Activated CD4-positive, alpha-beta T cell treated with anti-CD3 and anti-CD28 coated beads, Interleukin-2, amount 10 ng/mL, durations not matched to agents 24 days and 14 days (primary cell): ENCODE results near the gene FCER2. TPM values are rescaled to one million over a fixed set of nuclear protein-coding genes. Genes with fewer than 3 reads are reported as not detected.
"Not testable (repeated sequence)": the region's sequence is repeated elsewhere in the genome, so short reads cannot be mapped to it uniquely, and the experiment has no call there.

Experiments used
- DNase-seq: peaks from one replicate; pipeline ENCODE4 v3.0.0; 2022
- H3K27ac Mint-ChIP-seq: one replicate; pipeline ENCODE4 v1.8.0; 2022; ENCODE audit warnings: mild to moderate bottlenecking, mixed read lengths
- H3K27me3 Mint-ChIP-seq: one replicate; pipeline ENCODE4 v1.8.0; 2022; ENCODE audit warnings: mixed read lengths
- H3K36me3 Mint-ChIP-seq: one replicate; pipeline ENCODE4 v1.8.0; 2022; ENCODE audit warnings: low read depth, mild to moderate bottlenecking, mixed read lengths
- H3K4me1 Mint-ChIP-seq: one replicate; pipeline ENCODE4 v1.8.0; 2021; ENCODE audit warnings: mixed read lengths
- H3K4me3 Mint-ChIP-seq: one replicate; pipeline ENCODE4 v1.8.0; 2022; ENCODE audit warnings: mild to moderate bottlenecking, moderate library complexity, mixed read lengths
- H3K9me3 Mint-ChIP-seq: one replicate; pipeline ENCODE4 v1.8.0; 2021; ENCODE audit warnings: mixed read lengths
- intact Hi-C: fragments of 100-400 bp; cut with micrococcal nuclease; formaldehyde crosslinking; loops from one replicate; pipeline ENCODE4 v1.15.1; 2023
- total RNA-seq: library from RNA; stranded (reverse); gene quantifications from 2 replicates; pipeline ENCODE4 v1.2.3, GENCODE V29; 2022

FCER2 gene, protein sequence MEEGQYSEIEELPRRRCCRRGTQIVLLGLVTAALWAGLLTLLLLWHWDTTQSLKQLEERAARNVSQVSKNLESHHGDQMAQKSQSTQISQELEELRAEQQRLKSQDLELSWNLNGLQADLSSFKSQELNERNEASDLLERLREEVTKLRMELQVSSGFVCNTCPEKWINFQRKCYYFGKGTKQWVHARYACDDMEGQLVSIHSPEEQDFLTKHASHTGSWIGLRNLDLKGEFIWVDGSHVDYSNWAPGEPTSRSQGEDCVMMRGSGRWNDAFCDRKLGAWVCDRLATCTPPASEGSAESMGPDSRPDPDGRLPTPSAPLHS
- total RNA-seq = not detected in 2 replicates

DNA sequence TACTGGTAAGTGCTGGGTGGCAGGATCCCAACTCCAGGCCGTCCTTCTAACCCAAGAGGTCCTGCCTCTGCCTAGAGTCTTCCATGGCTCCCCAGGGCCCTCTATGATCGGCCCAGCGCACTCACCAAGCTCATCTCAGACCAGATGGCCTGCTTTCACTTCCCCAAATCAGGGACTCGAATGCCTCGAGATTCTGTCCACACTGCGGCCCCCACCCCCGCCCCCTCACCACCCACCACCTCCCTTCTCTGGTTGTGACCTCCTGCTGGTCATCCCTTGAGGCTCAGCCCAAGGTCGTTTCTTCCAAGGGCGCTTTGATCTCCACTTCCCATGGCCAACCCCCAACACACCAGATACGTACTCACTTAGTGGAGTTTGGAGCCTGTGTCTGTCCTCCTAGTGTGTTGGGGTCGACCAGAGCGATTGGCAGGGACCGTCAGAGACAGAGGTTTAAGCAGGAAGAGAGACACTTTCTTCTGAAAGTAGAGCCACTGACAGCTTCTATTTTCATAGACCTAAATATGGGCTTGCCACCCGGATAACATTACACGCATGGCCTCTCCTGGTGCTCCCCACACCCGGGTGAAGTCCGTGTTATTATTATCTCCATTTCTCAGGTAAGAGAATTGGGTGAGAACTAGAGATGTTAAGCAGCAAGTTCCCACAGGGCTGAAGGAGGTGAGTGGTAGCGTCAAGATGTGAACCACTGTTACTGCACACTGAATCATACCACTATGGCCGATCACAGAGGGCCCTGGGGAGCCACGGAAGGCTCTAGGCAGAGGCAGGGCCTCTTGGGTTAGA lies at the start of gene FCER2:
FCER2 (minus strand) TSS at position 478 of the 804 bp plus-strand sequence. CDS start 2,371 bp downstream, outside the sequence.
- DNase-seq = no peak
- Mint-ChIP-seq H3K4me3 (no peak within 1 kb of the TSS), H3K9me3 (no peaks in the 10 kb centered on the region), H3K36me3 (no peaks in the 10 kb centered on the region), H3K27me3 (peaks cover 32% of the 10 kb centered on the region), H3K4me1 (peaks cover 20% of the 10 kb centered on the region), H3K27ac (no peak within 1 kb of the TSS)
- intact Hi-C loops = no loop called here

DNA sequence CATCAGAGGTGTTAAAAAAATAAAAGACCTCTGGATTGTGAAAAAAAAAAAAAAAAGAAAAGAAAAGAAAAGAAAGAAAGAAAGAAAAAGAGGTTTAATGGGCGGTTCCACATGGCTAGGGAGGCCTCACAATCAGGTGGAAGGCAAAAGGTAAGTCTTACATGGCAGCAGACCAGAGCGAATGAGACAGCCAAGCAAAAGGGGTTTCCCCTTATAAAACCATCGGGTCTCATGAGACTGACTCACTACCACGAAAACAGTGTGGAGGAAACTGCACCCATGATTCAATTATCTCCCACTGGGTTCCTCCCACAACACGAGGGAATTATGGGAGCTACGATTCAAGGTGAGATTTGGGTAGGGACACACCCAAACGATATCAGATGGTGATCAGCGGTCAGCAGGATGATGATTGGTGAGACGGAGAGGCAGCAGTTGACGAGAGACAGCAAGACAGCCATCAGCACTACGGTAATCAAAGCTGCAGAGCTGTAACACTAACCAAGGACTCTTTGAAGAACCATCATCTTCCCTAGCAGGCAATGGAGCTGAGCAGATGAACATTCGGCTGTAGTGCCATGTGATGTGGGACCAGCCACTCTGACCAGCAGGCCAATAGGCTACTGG lies 49.3 kb upstream of the FCER2 start:
- peaks cover 2% of the 10 kb centered on the region for H3K27me3 Mint-ChIP-seq
- H3K27ac Mint-ChIP-seq = peak overlapping the region; percentile 35
- H3K36me3 Mint-ChIP-seq = peaks cover 3% of the 10 kb centered on the region
- peaks cover 2% of the 10 kb centered on the region for H3K4me1 Mint-ChIP-seq
- intact Hi-C loops = loop anchor here (1.0 kb wide), 1 partner anchor 21 kb away; no protein-coding TSS in a partner anchor
- no peak overlapping the region for H3K4me3 Mint-ChIP-seq
- DNase-seq = no peak
- peaks cover 35% of the 10 kb centered on the region for H3K9me3 Mint-ChIP-seq

DNA sequence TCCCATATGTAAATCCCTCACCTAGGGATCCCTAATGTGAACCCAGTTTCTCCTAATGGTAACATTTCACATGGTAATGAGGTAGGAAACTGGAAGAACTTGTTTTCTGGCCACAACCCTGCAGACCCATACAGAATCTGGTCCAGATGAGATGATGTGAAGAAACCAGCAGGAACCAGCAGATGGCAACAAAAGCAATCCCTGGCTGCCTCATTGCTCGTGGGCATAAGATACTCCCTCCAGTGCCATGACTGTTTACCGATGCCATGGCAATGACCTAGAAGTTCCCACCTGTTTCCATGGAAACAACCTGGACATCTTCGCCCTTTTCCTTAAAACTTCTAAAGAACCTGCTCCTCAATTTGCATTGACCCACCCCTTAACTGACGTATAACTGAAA lies 46.8 kb upstream of the FCER2 start:
- H3K4me3 Mint-ChIP-seq = no peak overlapping the region
- H3K4me1 Mint-ChIP-seq = peaks cover 2% of the 10 kb centered on the region
- H3K36me3 Mint-ChIP-seq = no peaks in the 10 kb centered on the region
- no peak overlapping the region for H3K27ac Mint-ChIP-seq
- H3K9me3 Mint-ChIP-seq = peaks cover 21% of the 10 kb centered on the region
- no peak for DNase-seq
- intact Hi-C loops = no loop called here
- peaks cover 2% of the 10 kb centered on the region for H3K27me3 Mint-ChIP-seq

DNA sequence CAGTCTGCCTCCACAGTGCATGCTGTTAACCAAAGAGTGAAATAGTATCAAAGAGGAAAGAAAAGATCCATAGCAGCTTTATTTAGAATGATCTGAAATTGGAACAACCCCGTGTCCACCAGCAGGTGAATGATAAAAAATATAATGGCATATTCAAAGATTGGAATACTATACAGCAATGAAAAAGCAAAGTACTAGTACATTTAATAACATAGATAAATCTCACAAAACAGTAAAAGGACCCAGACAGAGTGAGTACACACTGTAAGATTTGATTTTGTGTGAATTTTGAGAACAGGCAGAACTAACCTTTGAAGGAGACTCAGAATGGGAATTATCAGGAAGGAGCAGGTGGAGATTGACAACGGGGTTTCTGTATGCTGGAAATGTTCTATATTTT lies 46.2 kb upstream of the FCER2 start:
- Mint-ChIP-seq H3K27ac (no peak overlapping the region), H3K4me3 (no peak overlapping the region), H3K9me3 (peaks cover 21% of the 10 kb centered on the region), H3K36me3 (no peaks in the 10 kb centered on the region), H3K4me1 (peaks cover 2% of the 10 kb centered on the region), H3K27me3 (peaks cover 4% of the 10 kb centered on the region)
- no peak for DNase-seq
- intact Hi-C loops = no loop called here

DNA sequence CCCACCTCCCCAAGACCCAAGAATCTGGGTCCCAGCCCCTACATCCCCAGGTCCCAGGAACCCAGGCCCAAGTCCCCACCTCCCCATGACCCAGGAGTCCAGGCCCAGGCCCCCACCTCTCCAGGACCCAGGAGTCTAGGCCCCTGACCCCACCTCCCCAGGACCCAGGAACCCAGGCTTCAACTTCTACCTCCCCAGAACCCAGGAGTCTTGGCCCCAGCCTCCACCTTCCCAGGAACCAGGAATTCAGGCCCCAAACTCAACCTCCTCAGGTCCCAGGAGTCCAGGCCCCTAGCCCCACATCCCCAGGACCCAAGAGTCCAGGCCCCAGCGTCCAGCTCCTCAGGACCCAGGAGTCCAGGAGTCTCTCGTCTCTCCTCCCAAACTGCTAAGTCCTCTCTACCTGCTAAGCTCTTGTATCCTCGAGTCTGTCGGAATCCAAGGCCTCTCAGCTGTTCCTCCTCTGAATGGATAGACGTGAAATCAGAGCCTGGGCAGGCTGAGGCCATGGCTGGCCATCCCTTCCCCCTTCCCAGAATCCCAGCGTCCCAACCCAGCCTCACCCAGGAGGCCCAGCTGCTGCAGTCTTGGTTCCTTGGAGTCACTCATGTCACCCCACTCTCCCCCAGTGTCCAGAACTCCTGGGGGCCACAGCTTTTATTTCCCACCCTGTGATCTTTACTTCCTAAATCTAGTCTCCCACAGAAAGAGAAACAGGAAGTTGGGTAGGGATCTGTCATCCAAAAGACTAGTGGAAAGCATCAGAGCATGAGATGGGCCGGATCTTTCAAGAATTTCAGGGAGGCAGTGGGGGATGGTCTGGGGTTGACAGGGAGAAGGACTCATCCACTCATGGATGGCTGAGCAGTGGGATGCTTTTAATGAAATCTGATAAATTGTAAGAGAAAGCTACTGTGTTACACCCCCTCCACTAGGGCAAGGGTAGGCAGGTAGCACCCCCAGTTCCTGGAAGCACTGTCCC lies 45.3 kb upstream of the FCER2 start, which contains the start of gene CD209:
CD209 (minus strand) TSS at position 632 of the 982 bp plus-strand sequence; CDS start at position 609, 23 bp downstream.
- peaks cover 18% of the 10 kb centered on the region for H3K9me3 Mint-ChIP-seq
- no peaks in the 10 kb centered on the region for H3K36me3 Mint-ChIP-seq
- H3K27ac Mint-ChIP-seq = no peak within 1 kb of the TSS
- peaks cover 2% of the 10 kb centered on the region for H3K4me1 Mint-ChIP-seq
- intact Hi-C loops = no loop called here
- DNase-seq = no peak
- H3K4me3 Mint-ChIP-seq = no peak within 1 kb of the TSS
- peaks cover 4% of the 10 kb centered on the region for H3K27me3 Mint-ChIP-seq

DNA sequence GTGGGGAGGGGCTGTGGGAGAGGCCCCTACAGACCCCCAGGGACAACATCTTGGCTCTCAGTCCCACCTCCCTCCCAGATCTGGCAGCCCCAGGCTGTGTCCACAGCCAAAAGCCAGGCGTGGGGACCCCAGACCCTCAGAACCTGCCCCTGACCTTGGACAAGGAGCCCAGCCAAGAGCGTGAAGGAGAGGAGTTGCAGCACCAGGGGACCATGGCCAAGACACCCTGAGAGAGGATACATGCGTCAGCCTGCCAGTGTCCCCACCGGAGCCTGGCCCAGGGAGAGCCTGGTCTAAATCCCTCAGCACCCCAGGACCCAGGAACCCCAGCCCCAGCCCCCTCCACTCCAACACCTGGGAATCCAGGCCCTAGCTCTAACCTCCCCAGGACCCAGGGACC lies 44.4 kb upstream of the FCER2 start:
- intact Hi-C loops, H3K36me3 Mint-ChIP-seq, H3K4me1 Mint-ChIP-seq, DNase-seq, H3K4me3 Mint-ChIP-seq, H3K27ac Mint-ChIP-seq, H3K27me3 Mint-ChIP-seq: not testable (repeated sequence)
- H3K9me3 Mint-ChIP-seq = peaks cover 13% of the 10 kb centered on the region

DNA sequence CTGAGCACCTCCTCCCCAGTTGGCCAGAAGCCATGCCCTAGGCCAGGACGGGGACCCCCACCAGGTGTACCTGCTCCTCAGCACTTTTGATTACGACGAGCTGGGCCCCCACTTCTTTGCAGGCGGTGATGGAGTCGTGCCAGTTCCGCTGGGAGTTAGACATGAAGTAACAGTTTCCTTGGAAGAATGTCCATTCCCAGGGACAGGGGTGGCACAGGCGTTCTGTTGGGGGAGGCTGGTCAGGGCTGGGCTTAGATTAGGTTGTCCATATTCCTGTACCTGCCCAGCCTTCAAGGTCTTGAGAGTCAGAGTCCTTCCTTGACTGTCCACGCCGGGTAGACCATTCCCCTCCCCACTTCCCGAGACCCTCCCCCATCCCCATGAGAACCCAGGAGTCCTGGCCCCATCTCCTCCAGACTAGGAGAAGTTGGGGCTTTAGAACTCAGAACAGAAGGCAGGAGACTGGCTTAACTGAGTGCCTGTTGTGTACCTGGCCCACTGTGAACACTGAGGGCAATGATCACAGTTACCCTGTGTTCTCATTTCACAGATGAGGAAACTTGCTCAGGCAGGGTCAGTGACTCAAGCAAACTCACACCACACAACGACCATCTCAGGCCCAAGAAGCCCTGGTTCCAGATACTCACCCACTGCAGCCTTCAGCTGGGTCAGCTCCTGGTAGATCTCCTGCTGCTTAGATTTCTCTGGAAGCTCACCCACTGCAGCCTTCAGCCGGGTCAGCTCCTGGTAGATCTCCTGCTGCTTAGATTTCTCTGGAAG lies 43.1 kb upstream of the FCER2 start:
- DNase-seq = no peak
- Mint-ChIP-seq H3K36me3 (no peaks in the 10 kb centered on the region), H3K27ac (no peak overlapping the region), H3K4me3 (no peak overlapping the region), H3K27me3 (peaks cover 8% of the 10 kb centered on the region), H3K4me1 (no peaks in the 10 kb centered on the region), H3K9me3 (peaks cover 5% of the 10 kb centered on the region)
- intact Hi-C loops = no loop called here

DNA sequence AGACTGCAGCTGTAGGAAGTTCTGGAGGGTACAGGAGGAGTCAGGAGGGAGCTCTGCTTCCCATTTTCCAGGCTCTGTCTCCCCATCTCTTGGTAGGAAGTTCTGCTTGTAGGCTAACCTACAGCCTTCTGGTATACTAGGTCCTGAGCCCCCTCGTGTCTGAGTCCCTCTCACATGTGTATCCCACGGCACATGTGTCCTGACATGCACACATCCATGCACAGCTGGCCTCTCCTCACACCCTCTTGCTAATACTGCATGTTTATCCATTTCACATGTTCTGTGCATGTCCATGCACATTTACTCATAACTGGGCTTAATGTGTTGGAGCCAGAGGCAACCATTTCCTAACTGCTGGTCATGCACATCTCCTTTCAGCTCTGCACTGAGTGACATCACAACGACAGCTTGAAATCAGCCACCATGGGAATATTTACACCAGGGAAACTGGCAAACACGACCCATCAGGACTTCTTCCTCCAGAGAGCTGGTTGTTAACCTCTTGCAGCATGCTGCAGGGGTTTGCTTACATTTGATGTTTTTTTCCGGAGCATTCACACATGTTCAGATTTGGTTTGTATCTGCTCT lies 42.4 kb upstream of the FCER2 start:
- intact Hi-C loops = no loop called here
- Mint-ChIP-seq H3K4me3 (no peak overlapping the region), H3K9me3 (peaks cover 4% of the 10 kb centered on the region), H3K27ac (no peak overlapping the region), H3K27me3 (peaks cover 8% of the 10 kb centered on the region), H3K4me1 (no peaks in the 10 kb centered on the region), H3K36me3 (no peaks in the 10 kb centered on the region)
- DNase-seq = no peak

DNA sequence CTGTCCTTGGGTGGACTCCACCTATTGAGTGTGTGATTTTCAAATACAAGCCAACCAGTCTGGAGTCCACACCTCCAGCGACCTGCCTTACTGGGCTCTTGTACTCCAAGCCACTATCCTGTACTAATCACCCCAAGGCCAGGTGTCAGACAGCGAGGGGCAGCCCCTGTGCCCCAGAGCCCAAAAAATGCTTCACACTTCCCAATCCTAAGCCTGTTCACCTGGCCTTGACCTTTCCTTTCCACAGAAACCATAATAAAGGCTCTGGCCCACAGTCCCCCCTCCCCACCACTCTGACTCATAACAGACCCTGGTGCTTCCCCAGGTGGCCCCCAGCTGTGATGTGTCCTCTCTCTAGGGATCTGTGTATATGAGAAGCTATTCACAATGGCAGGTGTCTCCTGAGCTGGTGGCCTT lies 41.5 kb upstream of the FCER2 start:
- Mint-ChIP-seq H3K4me3 (no peak overlapping the region), H3K9me3 (peaks cover 4% of the 10 kb centered on the region), H3K27ac (no peak overlapping the region), H3K36me3 (no peaks in the 10 kb centered on the region), H3K27me3 (peaks cover 8% of the 10 kb centered on the region), H3K4me1 (no peaks in the 10 kb centered on the region)
- DNase-seq = no peak
- intact Hi-C loops = no loop called here

DNA sequence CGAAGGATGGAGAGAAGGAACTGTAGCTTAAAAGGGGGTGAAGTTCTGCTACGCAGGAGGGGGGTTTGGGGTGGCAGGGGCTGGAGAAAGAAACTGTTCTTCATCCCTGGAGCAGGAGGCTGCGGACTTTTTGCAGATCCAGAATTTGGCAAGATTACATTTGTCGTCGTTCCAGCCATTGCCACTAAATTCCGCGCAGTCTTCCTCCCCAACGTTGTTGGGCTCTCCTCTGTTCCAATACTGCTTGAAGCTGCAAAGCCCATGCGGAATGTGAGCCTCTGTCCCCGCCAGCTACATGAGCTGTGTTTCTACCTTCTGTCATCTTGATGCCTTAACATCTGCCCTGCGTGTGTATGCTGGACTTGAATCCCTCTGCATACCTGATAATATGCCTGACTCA lies 41.1 kb upstream of the FCER2 start:
- H3K27me3 Mint-ChIP-seq = peaks cover 8% of the 10 kb centered on the region
- no peak overlapping the region for H3K27ac Mint-ChIP-seq
- no peaks in the 10 kb centered on the region for H3K4me1 Mint-ChIP-seq
- intact Hi-C loops = no loop called here
- H3K36me3 Mint-ChIP-seq = no peaks in the 10 kb centered on the region
- no peak overlapping the region for H3K4me3 Mint-ChIP-seq
- no peak for DNase-seq
- peaks cover 1% of the 10 kb centered on the region for H3K9me3 Mint-ChIP-seq

DNA sequence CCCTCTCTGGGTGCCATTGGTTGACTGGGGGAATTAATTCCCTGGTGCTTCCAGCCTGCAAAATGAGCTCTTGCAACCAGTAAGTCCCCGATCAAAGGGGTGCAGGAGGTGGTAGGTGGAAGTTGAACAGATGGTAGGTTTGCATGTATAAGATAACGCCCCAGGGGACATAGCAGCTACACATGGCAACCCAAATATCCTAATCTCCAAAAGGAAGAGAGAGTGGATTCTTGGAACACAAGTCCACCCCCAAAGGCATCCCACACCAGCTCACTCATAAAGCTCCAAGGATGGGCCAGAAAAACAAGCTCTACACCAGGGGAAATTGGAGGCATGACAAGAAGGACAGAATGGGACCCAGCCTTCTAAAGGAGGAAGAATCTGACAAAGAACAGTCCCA lies 40.6 kb upstream of the FCER2 start:
- no peaks in the 10 kb centered on the region for H3K4me1 Mint-ChIP-seq
- H3K9me3 Mint-ChIP-seq = no peaks in the 10 kb centered on the region
- no peak overlapping the region for H3K27ac Mint-ChIP-seq
- no peaks in the 10 kb centered on the region for H3K36me3 Mint-ChIP-seq
- no peak for DNase-seq
- peaks cover 8% of the 10 kb centered on the region for H3K27me3 Mint-ChIP-seq
- H3K4me3 Mint-ChIP-seq = no peak overlapping the region
- intact Hi-C loops = no loop called here

DNA sequence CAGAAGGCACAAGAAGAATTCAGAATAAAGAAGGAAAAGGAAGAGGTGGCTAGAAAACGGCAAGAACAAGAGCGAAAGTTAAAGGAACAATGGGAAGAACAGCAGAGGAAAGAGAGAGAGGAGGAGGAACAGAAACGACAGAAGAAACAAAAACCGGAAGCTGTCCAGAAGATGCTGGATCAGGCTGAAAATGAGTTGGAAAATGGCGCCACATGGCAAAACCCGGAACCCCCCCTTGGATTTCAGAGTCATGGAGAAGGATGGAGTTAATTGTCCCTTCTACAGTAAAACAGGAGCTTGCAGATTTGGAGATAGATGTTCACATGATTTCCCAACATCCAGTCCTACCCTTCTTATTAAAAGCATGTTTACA lies 38.7 kb upstream of the FCER2 start:
- no peak for DNase-seq
- H3K27ac Mint-ChIP-seq = no peak overlapping the region
- H3K36me3 Mint-ChIP-seq = no peaks in the 10 kb centered on the region
- peaks cover 11% of the 10 kb centered on the region for H3K27me3 Mint-ChIP-seq
- H3K4me1 Mint-ChIP-seq = no peaks in the 10 kb centered on the region
- intact Hi-C loops = no loop called here
- H3K4me3 Mint-ChIP-seq = no peak overlapping the region
- no peaks in the 10 kb centered on the region for H3K9me3 Mint-ChIP-seq
